Pulmonary artery endothelial cell (primary cell): ENCODE data around the gene ISG15. TPM values are rescaled to one million over a fixed set of nuclear protein-coding genes. Genes with fewer than 3 reads are reported as not detected.
"Not testable (repeated sequence)": the region's sequence is repeated elsewhere in the genome, so short reads cannot be mapped to it uniquely, and the experiment has no call there.

Experiments
- DNase-seq: peaks from one replicate; pipeline ENCODE4 v3.0.0-alpha.2; 2011; ENCODE audit warnings: low read depth, low spot score
- total RNA-seq: library from RNA; depleted of rRNA; stranded (reverse); fragments of >200 nt; gene quantifications from 2 replicates; pipeline ENCODE4 v1.2.3, GENCODE V29; 2014

ISG15 gene
- total RNA-seq, 1 donor from 2014 or later = 121 TPM

GRCh38 chr1:994546-994945 lies 18.8 kb upstream of the ISG15 start:
- DNase-seq = not testable (repeated sequence)

GRCh38 chr1:995665-996633 lies 17.3 kb upstream of the ISG15 start:
- no peak for DNase-seq

- no peak for DNase-seq
Observed at GRCh38 chr1:996851-997712, 16.2 kb upstream of the ISG15 start.

- DNase-seq = no peak
Observed at GRCh38 chr1:997713-997992, 15.6 kb upstream of the ISG15 start.

GRCh38 chr1:997993-998744 lies 15.1 kb upstream of the ISG15 start:
- no peak for DNase-seq

- DNase-seq = no peak
Observed at GRCh38 chr1:998745-998994, 14.6 kb upstream of the ISG15 start.

GRCh38 chr1:998995-999724 lies 14.1 kb upstream of the ISG15 start:
- no peak for DNase-seq

GRCh38 chr1:999725-1000356 lies 13.5 kb upstream of the ISG15 start, which contains the start of gene HES4:
HES4 (minus strand) TSS chr1:1000097; CDS start chr1:999973, 124 bp downstream.
- DNase-seq = peak; percentile 71

- DNase-seq = no peak
Observed at GRCh38 chr1:1000357-1001056, 12.8 kb upstream of the ISG15 start.

- DNase-seq = no peak
Observed at GRCh38 chr1:1001057-1001783, 12.1 kb upstream of the ISG15 start.

- no peak for DNase-seq
Observed at GRCh38 chr1:1003618-1004419, 9.5 kb upstream of the ISG15 start.

GRCh38 chr1:1004420-1004779 lies 8.9 kb upstream of the ISG15 start:
- no peak for DNase-seq

GRCh38 chr1:1004780-1005697 lies 8.3 kb upstream of the ISG15 start:
- no peak for DNase-seq

- DNase-seq = no peak
Observed at GRCh38 chr1:1005774-1006304, 7.5 kb upstream of the ISG15 start.

- no peak for DNase-seq
Observed at GRCh38 chr1:1006305-1007159, 6.8 kb upstream of the ISG15 start.

GRCh38 chr1:1010131-1010530 lies 3.2 kb upstream of the ISG15 start:
- DNase-seq = not testable (repeated sequence)
